ENCODE measurements around the gene EBLN2. TPM values are rescaled to one million over a fixed set of nuclear protein-coding genes. Genes with fewer than 3 reads are reported as not detected.

Gene EBLN2
- 0.28 TPM for polyA plus RNA-seq (2012; ENCODE audit: insufficient read length, low read depth)

DNA sequence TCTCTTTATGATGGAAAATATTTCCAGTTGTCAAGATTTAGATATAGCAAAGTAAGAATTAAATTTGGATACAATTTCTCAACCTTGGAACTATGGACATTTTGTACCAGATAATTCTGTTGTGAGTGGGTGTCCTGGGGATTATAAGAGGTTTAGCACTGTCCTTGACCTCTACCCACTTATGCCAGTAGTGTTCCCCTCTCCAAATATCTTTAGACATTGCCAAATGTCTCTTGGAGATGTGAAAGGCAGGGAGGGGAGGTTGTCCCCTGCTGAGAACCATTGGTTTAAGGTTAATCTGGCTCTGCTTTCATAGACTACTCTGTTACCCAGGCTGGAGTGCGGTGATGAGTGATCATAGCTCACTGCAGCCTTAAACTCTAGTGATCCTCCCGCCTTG lies at the start of gene EBLN2:
Gene EBLN2 (plus strand): TSS at position 244 of the 400 bp plus-strand sequence. CDS start 423 bp downstream, outside the sequence.
- TF ChIP-seq POLR2AphosphoS5 (IDR thresholded peaks at IDR 0.05; ENCODE audit: low read depth, low read length) = no peak
- no peak for TF ChIP-seq TAF1 (IDR thresholded peaks at IDR 0.05; ENCODE audit: borderline replicate concordance, insufficient read depth, low read length)

- TF ChIP-seq FOXP2 (optimal IDR thresholded peaks at IDR 0.05; ENCODE audit: borderline replicate concordance, extremely low read depth, extremely low read length, insufficient read depth) (no peak), SIN3A (IDR thresholded peaks at IDR 0.05; ENCODE audit: borderline replicate concordance, insufficient read depth, low read length) (no peak), TAF1 (IDR thresholded peaks at IDR 0.05; ENCODE audit: borderline replicate concordance, insufficient read depth, low read length) (no peak), POLR2AphosphoS5 (IDR thresholded peaks at IDR 0.05; ENCODE audit: low read depth, low read length) (no peak), REST (IDR thresholded peaks at IDR 0.05; ENCODE audit: insufficient read depth in 1 of 2, low read depth in 2 of 2, low read length in 2 of 2) (no peak)
Measured at GRCh38 chr3:73018298-73018697, 43.2 kb upstream of the EBLN2 start.

GRCh38 chr3:73018790-73019441 lies 42.5 kb upstream of the EBLN2 start:
- TF ChIP-seq POLR2AphosphoS5 (IDR thresholded peaks at IDR 0.05; ENCODE audit: low read depth, low read length) = no peak
- TF ChIP-seq TAF1 (IDR thresholded peaks at IDR 0.05; ENCODE audit: borderline replicate concordance, insufficient read depth, low read length) = no peak
- no peak for TF ChIP-seq SIN3A (IDR thresholded peaks at IDR 0.05; ENCODE audit: borderline replicate concordance, insufficient read depth, low read length)
- no peak for TF ChIP-seq FOXP2 (optimal IDR thresholded peaks at IDR 0.05; ENCODE audit: borderline replicate concordance, extremely low read depth, extremely low read length, insufficient read depth)
- TF ChIP-seq REST (IDR thresholded peaks at IDR 0.05; ENCODE audit: insufficient read depth in 1 of 2, low read depth in 2 of 2, low read length in 2 of 2) = no peak

DNA sequence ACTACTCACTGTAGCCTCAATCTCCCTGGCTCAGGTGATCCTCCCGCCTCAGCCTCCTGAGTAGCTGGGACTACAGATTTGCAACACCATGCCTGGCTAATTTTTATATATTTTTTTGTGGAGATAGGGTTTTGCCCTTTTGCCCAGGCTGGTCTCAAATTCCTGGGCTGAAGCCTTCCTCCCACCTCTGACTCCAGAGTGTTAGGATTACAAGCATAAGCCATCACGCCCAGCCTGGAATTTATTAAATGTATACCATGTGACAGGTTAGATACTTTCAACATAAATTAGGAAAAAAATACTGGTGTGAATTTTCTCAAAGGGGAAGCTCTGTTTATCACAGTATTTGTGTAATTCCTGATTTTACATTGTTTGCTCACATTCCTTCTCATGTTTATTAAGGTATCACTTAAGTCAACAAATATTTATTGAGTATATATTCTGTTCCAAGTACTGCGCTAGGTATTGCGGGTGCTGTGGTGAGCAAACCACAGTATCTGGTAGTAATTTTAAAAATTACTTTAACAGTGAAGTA lies 40.1 kb upstream of the EBLN2 start:
- TF ChIP-seq SIN3A (IDR thresholded peaks at IDR 0.05; ENCODE audit: borderline replicate concordance, insufficient read depth, low read length) (no peak), TAF1 (IDR thresholded peaks at IDR 0.05; ENCODE audit: borderline replicate concordance, insufficient read depth, low read length) (no peak), POLR2AphosphoS5 (IDR thresholded peaks at IDR 0.05; ENCODE audit: low read depth, low read length) (no peak), REST (IDR thresholded peaks at IDR 0.05; ENCODE audit: insufficient read depth in 1 of 2, low read depth in 2 of 2, low read length in 2 of 2) (no peak), FOXP2 (optimal IDR thresholded peaks at IDR 0.05; ENCODE audit: borderline replicate concordance, extremely low read depth, extremely low read length, insufficient read depth) (no peak)

DNA sequence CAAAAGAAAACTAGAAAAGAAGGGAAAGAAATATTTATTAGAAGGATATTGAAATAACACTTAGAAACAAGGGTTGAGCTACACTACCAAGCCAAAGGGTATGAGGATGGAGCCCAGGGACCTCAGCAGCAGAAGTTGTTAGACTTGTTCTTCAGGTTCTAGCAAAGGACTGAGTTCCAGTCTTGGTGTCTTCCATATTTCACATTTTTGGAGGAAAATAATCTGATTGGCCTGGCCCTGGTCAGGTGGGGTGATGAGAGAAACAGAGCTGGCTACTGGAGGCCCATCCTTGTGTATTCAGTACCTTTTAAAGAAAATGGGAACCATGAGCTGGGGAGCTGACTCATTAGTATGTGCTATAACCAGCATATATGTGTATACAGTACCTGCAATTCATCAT lies 36.6 kb upstream of the EBLN2 start:
- no peak for TF ChIP-seq TAF1 (IDR thresholded peaks at IDR 0.05; ENCODE audit: borderline replicate concordance, insufficient read depth, low read length)
- no peak for TF ChIP-seq FOXP2 (optimal IDR thresholded peaks at IDR 0.05; ENCODE audit: borderline replicate concordance, extremely low read depth, extremely low read length, insufficient read depth)
- TF ChIP-seq REST (IDR thresholded peaks at IDR 0.05; ENCODE audit: insufficient read depth in 1 of 2, low read depth in 2 of 2, low read length in 2 of 2) = no peak
- TF ChIP-seq POLR2AphosphoS5 (IDR thresholded peaks at IDR 0.05; ENCODE audit: low read depth, low read length) = no peak
- TF ChIP-seq SIN3A (IDR thresholded peaks at IDR 0.05; ENCODE audit: borderline replicate concordance, insufficient read depth, low read length) = no peak
